Osteoblast (primary cell): ENCODE results near the gene KISS1R. TPM values are rescaled to one million over a fixed set of nuclear protein-coding genes. Genes with fewer than 3 reads are reported as not detected.
A peak's percentile ranks its signal among the peaks of the same experiment; 100 is the strongest.

Source experiments
- DNase-seq: peaks from one replicate; pipeline ENCODE4 v3.0.0; 2011; ENCODE audit warnings: low spot score, mixed read lengths; ENCODE audit not compliant: insufficient read length; ENCODE audit errors: missing footprints
- H2AFZ ChIP-seq: 2 replicates; pipeline ENCODE4 v1.6.0; 2011; ENCODE audit warnings: mild to moderate bottlenecking, low read length
- H3K27ac ChIP-seq: 2 replicates; pipeline ENCODE4 v1.5.1; 2011; ENCODE audit warnings: mild to moderate bottlenecking, low read depth, low read length, moderate library complexity
- H3K27me3 ChIP-seq: 2 replicates; pipeline ENCODE4 v1.6.0; 2012; ENCODE audit warnings: mild to moderate bottlenecking, control low read depth, inconsistent platforms, low read length, moderate library complexity; ENCODE audit not compliant: insufficient read depth
- H3K36me3 ChIP-seq: 2 replicates; pipeline ENCODE4 v1.5.1; 2011; ENCODE audit warnings: mild to moderate bottlenecking, low read length, control low read depth, moderate library complexity; ENCODE audit not compliant: insufficient read depth
- H3K4me1 ChIP-seq: 2 replicates; pipeline ENCODE4 v1.5.1; 2011; ENCODE audit warnings: mild to moderate bottlenecking, low read length, control low read depth, moderate library complexity; ENCODE audit not compliant: insufficient read depth
- H3K4me2 ChIP-seq: 2 replicates; pipeline ENCODE4 v1.6.0; 2011; ENCODE audit warnings: mild to moderate bottlenecking, low read length; ENCODE audit not compliant: insufficient read depth
- H3K4me3 ChIP-seq: fragments of 200-600 bp; sonication (generic); 3 replicates; pipeline ENCODE4 v1.5.1; 2012; ENCODE audit warnings: mild to moderate bottlenecking, low read length, inconsistent platforms; ENCODE audit not compliant: insufficient read depth
- H3K79me2 ChIP-seq: 2 replicates; pipeline ENCODE4 v1.6.0; 2012; ENCODE audit warnings: mild to moderate bottlenecking, low read length, control low read depth, inconsistent platforms; ENCODE audit not compliant: insufficient read depth
- H3K9me3 ChIP-seq: 2 replicates; pipeline ENCODE4 v1.5.1; 2011; ENCODE audit warnings: low read depth, low read length, control low read depth
- H4K20me1 ChIP-seq: 2 replicates; pipeline ENCODE4 v1.6.0; 2012; ENCODE audit warnings: mild to moderate bottlenecking, low read length, control low read depth; ENCODE audit not compliant: insufficient read depth
- total RNA-seq: library from RNA; depleted of rRNA; stranded (reverse); fragments of >200 nt; gene quantifications from 2 replicates; pipeline ENCODE4 v1.2.3, GENCODE V29; 2012
- TF ChIP-seq, protein P1 (sequence below): IDR thresholded peaks from 2 replicates; pipeline ENCODE4 v1.5.1; 2011; ENCODE audit warnings: mild to moderate bottlenecking, low read depth, low read length, moderate library complexity; ENCODE audit errors: extremely low read depth

Gene KISS1R
- total RNA-seq, 1 donor, result not detected

DNA sequence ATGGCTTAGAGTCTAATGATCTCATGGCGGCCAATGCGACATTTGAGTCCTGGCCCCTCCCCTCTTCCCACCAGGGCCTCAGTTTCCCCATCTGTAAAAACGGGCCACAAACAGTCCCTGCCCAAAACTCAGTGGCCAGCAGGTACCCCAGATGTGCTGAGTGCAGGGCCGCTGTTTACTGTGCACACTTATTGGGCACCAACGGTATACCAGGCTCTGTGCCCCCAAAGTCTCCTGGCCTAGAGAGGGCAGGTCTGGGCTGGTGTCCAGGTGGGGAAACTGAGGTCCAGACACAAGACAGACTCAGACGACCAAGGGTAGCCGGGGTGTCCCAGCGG, 43.4 kb downstream of the KISS1R start:
- Histone ChIP-seq H3K27me3 (no peaks in the 10 kb centered on the region), H3K4me2 (no peak overlapping the region), H3K9me3 (no peaks in the 10 kb centered on the region), H3K4me3 (no peak overlapping the region), H3K36me3 (peaks cover 10% of the 10 kb centered on the region), H2AFZ (no peak overlapping the region), H4K20me1 (peaks cover 3% of the 10 kb centered on the region), H3K79me2 (peaks cover 16% of the 10 kb centered on the region), H3K27ac (no peak overlapping the region), H3K4me1 (peaks cover 8% of the 10 kb centered on the region)
- TF ChIP-seq, protein P1, sequence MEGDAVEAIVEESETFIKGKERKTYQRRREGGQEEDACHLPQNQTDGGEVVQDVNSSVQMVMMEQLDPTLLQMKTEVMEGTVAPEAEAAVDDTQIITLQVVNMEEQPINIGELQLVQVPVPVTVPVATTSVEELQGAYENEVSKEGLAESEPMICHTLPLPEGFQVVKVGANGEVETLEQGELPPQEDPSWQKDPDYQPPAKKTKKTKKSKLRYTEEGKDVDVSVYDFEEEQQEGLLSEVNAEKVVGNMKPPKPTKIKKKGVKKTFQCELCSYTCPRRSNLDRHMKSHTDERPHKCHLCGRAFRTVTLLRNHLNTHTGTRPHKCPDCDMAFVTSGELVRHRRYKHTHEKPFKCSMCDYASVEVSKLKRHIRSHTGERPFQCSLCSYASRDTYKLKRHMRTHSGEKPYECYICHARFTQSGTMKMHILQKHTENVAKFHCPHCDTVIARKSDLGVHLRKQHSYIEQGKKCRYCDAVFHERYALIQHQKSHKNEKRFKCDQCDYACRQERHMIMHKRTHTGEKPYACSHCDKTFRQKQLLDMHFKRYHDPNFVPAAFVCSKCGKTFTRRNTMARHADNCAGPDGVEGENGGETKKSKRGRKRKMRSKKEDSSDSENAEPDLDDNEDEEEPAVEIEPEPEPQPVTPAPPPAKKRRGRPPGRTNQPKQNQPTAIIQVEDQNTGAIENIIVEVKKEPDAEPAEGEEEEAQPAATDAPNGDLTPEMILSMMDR, result no peak
- DNase-seq, result no peak

DNA sequence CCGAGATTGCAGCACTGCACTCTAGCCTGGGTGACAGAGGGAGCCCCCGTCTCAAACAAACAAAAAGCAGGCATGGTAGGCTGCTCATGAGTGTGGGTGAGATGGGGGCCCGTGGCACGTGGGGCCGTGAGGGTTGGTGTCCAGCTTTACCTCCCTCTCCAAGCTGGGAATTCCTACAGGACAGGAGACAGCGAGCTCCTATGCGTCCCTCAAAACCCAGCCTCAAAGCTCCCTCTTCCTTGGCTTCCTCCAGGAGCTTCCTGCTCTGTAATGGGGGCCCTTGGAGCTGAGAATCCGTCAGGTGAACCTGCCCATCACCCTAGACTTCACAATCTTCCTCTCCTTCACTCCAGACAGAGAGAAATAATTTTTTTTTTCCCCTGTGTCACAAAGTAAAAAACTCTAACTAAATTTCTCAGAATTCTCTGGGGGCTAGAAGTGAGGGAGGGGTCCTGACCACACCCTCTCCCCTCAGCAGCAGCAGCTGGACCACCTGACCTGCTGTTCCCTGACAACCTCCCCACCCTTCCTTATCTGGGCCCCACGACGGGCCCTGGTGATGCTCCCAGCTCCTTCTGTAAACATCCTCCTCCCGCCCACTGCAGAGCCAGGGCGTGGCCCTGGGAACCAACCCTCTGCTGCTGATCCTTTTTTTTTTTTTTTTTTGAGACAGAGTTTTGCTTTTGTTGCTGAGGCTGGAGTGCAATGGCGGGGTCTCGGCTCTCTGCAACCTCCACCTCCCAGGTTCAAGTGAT, 44.9 kb downstream of the KISS1R start:
- Histone ChIP-seq H2AFZ (no peak overlapping the region), H3K27ac (no peak overlapping the region)

DNA sequence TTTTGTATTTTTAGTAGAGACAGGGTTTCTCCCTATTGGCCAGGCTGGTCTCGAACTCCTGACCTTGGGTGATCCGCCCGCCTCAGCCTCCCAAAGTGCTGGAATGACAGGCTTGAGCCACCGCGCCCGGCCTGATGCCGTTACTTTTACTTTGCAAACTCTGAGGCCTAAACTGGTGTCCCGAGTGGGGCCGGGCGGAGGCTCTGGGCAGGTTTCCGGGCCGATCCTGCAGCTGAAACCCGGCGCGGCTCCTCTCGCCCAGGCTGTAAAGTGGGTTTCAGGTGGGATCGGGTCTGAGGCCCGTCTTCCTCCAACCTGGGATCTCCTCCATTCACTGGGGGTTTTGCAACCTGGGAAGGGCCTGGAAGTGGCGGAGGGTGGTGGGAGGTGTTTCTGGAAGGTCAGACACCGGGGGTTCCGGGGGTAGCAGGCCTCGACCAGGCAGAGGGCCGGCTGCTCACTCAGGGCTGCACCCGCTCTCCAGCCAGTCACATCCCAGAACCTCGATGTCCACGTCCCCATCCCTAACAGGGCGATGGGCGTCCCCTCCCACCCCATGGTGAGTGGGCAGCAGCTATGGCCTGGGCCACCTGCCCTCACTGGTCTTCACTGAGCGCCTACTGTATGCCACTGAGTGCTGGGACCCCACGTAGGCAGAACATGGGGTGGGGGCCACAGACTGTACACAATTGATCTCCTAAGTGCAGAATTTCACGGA, 45.7 kb downstream of the KISS1R start:
- TF ChIP-seq, protein P1, result no peak
- Histone ChIP-seq H3K4me3 (no peak overlapping the region), H3K36me3 (peaks cover 22% of the 10 kb centered on the region), H3K4me1 (no peaks in the 10 kb centered on the region), H3K9me3 (no peaks in the 10 kb centered on the region), H3K27ac (no peak overlapping the region), H3K27me3 (no peaks in the 10 kb centered on the region), H3K79me2 (no peaks in the 10 kb centered on the region), H4K20me1 (peaks cover 3% of the 10 kb centered on the region), H2AFZ (no peak overlapping the region), H3K4me2 (no peak overlapping the region)
- no peak for DNase-seq

More for the DNA sequence above, 44.9 kb downstream of the KISS1R start:
- Histone ChIP-seq H3K4me1 (peaks cover 3% of the 10 kb centered on the region), H4K20me1 (peaks cover 3% of the 10 kb centered on the region), H3K27me3 (no peaks in the 10 kb centered on the region), H3K9me3 (no peaks in the 10 kb centered on the region), H3K79me2 (peaks cover 4% of the 10 kb centered on the region), H3K4me2 (no peak overlapping the region), H3K4me3 (no peak overlapping the region), H3K36me3 (peaks cover 16% of the 10 kb centered on the region)
- TF ChIP-seq, protein P1, result no peak
- peak; percentile 97 for DNase-seq

DNA sequence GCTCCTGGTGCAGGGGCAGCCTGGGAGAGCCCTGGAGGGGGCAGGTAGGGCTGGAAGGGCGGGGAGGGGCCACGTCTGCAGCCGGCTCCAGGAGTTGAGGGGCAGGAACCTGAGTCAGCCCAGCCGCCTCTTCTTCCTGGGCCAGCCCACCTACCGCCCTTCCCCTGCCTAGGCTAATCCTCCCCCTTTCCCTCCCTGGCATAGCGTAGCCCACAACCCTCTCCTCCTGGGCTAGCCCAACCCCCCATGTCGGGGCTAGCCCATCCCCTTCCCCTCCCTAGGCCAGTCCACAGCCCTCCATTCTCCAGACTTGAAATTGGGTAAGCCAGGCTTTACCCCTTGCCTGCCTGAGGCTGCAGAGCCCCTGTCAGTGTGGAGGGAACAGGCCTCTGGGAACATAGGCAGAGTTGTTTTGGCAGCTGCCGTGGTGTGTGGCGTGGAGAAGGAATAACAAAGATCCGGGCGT, 46.4 kb downstream of the KISS1R start:
- no peaks in the 10 kb centered on the region for H3K4me1 ChIP-seq
- H2AFZ ChIP-seq, result no peak overlapping the region
- H3K79me2 ChIP-seq, result no peaks in the 10 kb centered on the region
- H3K27me3 ChIP-seq, result no peaks in the 10 kb centered on the region
- H3K36me3 ChIP-seq, result peaks cover 25% of the 10 kb centered on the region
- H3K27ac ChIP-seq, result no peak overlapping the region
- TF ChIP-seq, protein P1, result no peak
- H4K20me1 ChIP-seq, result peaks cover 3% of the 10 kb centered on the region
- no peaks in the 10 kb centered on the region for H3K9me3 ChIP-seq
- H3K4me2 ChIP-seq, result no peak overlapping the region
- no peak for DNase-seq
- H3K4me3 ChIP-seq, result no peak overlapping the region
